ENCODE results near the gene PLXNA2.

Gene PLXNA2

GRCh38 chr1:208243967-208244916, at the start of gene PLXNA2:
Gene PLXNA2, minus strand, starts transcription at chr1:208244384. Its CDS starts 26,462 bp downstream, at chr1:208217922.
- peak; percentile 70 for DNase-seq

- DNase-seq, result no peak
Observed at GRCh38 chr1:208292908-208293307, 48.7 kb upstream of the PLXNA2 start.

- DNase-seq, result no peak
Observed at GRCh38 chr1:208291923-208292711, 47.9 kb upstream of the PLXNA2 start.

- DNase-seq, result no peak
Observed at GRCh38 chr1:208291129-208291528, 46.9 kb upstream of the PLXNA2 start.

GRCh38 chr1:208289716-208290115, 45.5 kb upstream of the PLXNA2 start:
- DNase-seq, result no peak

- DNase-seq, result no peak
Observed at GRCh38 chr1:208288495-208288894, 44.3 kb upstream of the PLXNA2 start.

- no peak for DNase-seq
Observed at GRCh38 chr1:208280681-208281450, 36.7 kb upstream of the PLXNA2 start.

GRCh38 chr1:208279826-208280588, 35.8 kb upstream of the PLXNA2 start:
- no peak for DNase-seq

- no peak for DNase-seq
Observed at GRCh38 chr1:208278638-208279037, 34.5 kb upstream of the PLXNA2 start.

GRCh38 chr1:208276757-208277435, 32.7 kb upstream of the PLXNA2 start:
- DNase-seq, result no peak

GRCh38 chr1:208275083-208275482, 30.9 kb upstream of the PLXNA2 start:
- no peak for DNase-seq

GRCh38 chr1:208273386-208274017, 29.3 kb upstream of the PLXNA2 start:
- DNase-seq, result no peak

GRCh38 chr1:208272713-208273112, 28.5 kb upstream of the PLXNA2 start:
- no peak for DNase-seq

- DNase-seq, result no peak
Observed at GRCh38 chr1:208272311-208272710, 28.1 kb upstream of the PLXNA2 start.

- no peak for DNase-seq
Observed at GRCh38 chr1:208271236-208271635, 27.1 kb upstream of the PLXNA2 start.

- DNase-seq, result no peak
Observed at GRCh38 chr1:208270651-208271141, 26.5 kb upstream of the PLXNA2 start.

- DNase-seq, result no peak
Observed at GRCh38 chr1:208269338-208269666, 25.1 kb upstream of the PLXNA2 start.

- DNase-seq, result no peak
Observed at GRCh38 chr1:208268541-208269337, 24.6 kb upstream of the PLXNA2 start.

GRCh38 chr1:208265525-208265924, 21.3 kb upstream of the PLXNA2 start:
- no peak for DNase-seq

GRCh38 chr1:208265122-208265469, 20.9 kb upstream of the PLXNA2 start:
- no peak for DNase-seq
